SU-DHL-6 (cell line): Measurements from ENCODE around the gene CHD6.

ENCODE experiments used
- EZH2phosphoT487 ChIP-seq: fragments of 200-600 bp; sonication (generic), shearing (Covaris generic); conservative IDR thresholded peaks from 2 replicates; pipeline ENCODE4 v1.6.1; 2018; ENCODE audit warnings: mild to moderate bottlenecking, antibody characterized with exemption, low read length, moderate library complexity, mixed read lengths
- TF ChIP-seq, protein P1 (sequence below): fragments of 200-600 bp; sonication (generic); IDR thresholded peaks from one replicate; pipeline ENCODE4 v1.5.1; 2017; ENCODE audit warnings: antibody characterized with exemption, mild to moderate bottlenecking, low read length, moderate library complexity; ENCODE audit not compliant: insufficient read depth, poor library complexity, severe bottlenecking

DNA sequence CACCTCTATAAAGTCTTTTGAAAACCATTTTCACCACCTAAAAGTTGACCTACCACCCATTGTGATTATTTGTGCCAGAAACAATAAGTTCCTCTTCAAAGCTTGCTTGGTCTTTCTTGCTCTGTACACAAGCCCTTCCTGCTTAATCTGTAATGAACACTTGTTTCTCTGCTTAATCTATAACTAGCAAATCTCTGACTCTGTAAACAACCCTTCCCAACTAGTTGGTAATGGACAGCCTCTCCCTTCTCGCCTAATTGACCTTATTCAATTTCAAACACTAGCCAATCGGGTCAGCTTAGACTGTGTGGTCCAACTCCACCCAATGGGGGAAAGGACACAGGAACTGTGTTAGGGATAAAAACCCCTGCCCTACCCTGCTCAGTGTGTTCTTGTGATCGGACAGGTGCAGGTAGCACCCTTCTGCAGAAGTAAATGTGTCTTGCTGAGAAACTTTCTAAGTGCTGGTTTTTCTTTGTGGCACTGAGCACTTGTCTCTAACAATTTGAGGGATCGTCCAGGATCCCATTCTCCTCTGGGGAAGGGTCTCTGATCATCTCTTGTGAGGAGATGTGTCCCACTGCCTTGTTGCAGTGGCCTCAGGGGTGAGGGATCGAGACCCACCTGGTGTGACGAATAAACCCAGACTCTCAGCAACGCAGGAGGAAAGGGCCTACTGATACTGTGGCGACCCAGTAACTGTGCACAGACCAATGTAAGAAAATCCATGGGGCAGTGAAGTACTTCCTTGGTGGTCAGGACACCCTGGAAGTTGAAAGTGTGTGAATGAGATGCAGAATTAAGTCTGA lies 23.5 kb downstream of the CHD6 start:
- TF ChIP-seq, protein P1, sequence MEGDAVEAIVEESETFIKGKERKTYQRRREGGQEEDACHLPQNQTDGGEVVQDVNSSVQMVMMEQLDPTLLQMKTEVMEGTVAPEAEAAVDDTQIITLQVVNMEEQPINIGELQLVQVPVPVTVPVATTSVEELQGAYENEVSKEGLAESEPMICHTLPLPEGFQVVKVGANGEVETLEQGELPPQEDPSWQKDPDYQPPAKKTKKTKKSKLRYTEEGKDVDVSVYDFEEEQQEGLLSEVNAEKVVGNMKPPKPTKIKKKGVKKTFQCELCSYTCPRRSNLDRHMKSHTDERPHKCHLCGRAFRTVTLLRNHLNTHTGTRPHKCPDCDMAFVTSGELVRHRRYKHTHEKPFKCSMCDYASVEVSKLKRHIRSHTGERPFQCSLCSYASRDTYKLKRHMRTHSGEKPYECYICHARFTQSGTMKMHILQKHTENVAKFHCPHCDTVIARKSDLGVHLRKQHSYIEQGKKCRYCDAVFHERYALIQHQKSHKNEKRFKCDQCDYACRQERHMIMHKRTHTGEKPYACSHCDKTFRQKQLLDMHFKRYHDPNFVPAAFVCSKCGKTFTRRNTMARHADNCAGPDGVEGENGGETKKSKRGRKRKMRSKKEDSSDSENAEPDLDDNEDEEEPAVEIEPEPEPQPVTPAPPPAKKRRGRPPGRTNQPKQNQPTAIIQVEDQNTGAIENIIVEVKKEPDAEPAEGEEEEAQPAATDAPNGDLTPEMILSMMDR = no peak
- TF ChIP-seq EZH2phosphoT487 = no peak
